ENCODE data around the gene ST7. TPM values are rescaled to one million over a fixed set of nuclear protein-coding genes. Genes with fewer than 3 reads are reported as not detected.
A peak's percentile ranks its signal among the peaks of the same experiment; 100 is the strongest.

Gene ST7
- total and polyA plus RNA-seq, 2 donors (not counting 1 experiment from before 2014, with no cell fraction given), result 20.0 to 28.6 TPM

- H2AFZ ChIP-seq (ENCODE audit: low read length), result no peak overlapping the region
- H3K9me3 ChIP-seq (ENCODE audit: control insufficient read depth, insufficient read depth, low read depth, low read length), result no peaks in the 10 kb centered on the region
- H4K20me1 ChIP-seq (ENCODE audit: control insufficient read depth, extremely low read depth, insufficient read depth, low read length), result no peaks in the 10 kb centered on the region
- H3K4me1 ChIP-seq (ENCODE audit: control insufficient read depth, extremely low read depth, insufficient read depth, low read length), result peaks cover 3% of the 10 kb centered on the region
- TF ChIP-seq EZH2 (IDR thresholded peaks at IDR 0.05; ENCODE audit: low read length, missing control alignments) (no peak), CTCF (conservative IDR thresholded peaks at IDR 0.05 in 1 of 2, IDR thresholded peaks at IDR 0.05 in 1 of 2; ENCODE audit: low read depth in 1 of 2, low read length in 2 of 2) (no peak)
- no peaks in the 10 kb centered on the region for H3K27me3 ChIP-seq (ENCODE audit: control insufficient read depth, insufficient read depth, low read length)
- H3K9ac ChIP-seq (ENCODE audit: insufficient read depth, low read length), result no peak overlapping the region
- H3K36me3 ChIP-seq (ENCODE audit: control insufficient read depth, insufficient read depth, low read length), result no peaks in the 10 kb centered on the region
- DNase-seq (ENCODE audit: low read depth in 2 of 2), result no peak
- no peak overlapping the region for H3K4me3 ChIP-seq (replicated peaks in 1 of 4; ENCODE audit: control extremely low read depth in 1 of 4, insufficient read depth in 1 of 4, low read depth in 3 of 4, low read length in 4 of 4)
- H3K27ac ChIP-seq (ENCODE audit: insufficient read depth, low read length), result no peak overlapping the region
- H3K4me2 ChIP-seq (ENCODE audit: extremely low read depth, insufficient read depth, low read length), result no peak overlapping the region
- no peaks in the 10 kb centered on the region for H3K79me2 ChIP-seq (ENCODE audit: control insufficient read depth, insufficient read depth, low read length)
Observed at GRCh38 chr7:117194445-117194844, 241.1 kb downstream of the ST7 start.

GRCh38 chr7:117195361-117196029 lies 242.2 kb downstream of the ST7 start:
- Histone ChIP-seq H3K9me3 (ENCODE audit: control insufficient read depth, insufficient read depth, low read depth, low read length) (no peaks in the 10 kb centered on the region), H2AFZ (ENCODE audit: low read length) (no peak overlapping the region), H3K36me3 (ENCODE audit: control insufficient read depth, insufficient read depth, low read length) (no peaks in the 10 kb centered on the region), H3K27ac (ENCODE audit: insufficient read depth, low read length) (no peak overlapping the region), H3K27me3 (ENCODE audit: control insufficient read depth, insufficient read depth, low read length) (no peaks in the 10 kb centered on the region), H3K79me2 (ENCODE audit: control insufficient read depth, insufficient read depth, low read length) (no peaks in the 10 kb centered on the region), H3K9ac (ENCODE audit: insufficient read depth, low read length) (no peak overlapping the region), H4K20me1 (ENCODE audit: control insufficient read depth, extremely low read depth, insufficient read depth, low read length) (no peaks in the 10 kb centered on the region), H3K4me2 (ENCODE audit: extremely low read depth, insufficient read depth, low read length) (no peak overlapping the region), H3K4me1 (ENCODE audit: control insufficient read depth, extremely low read depth, insufficient read depth, low read length) (peaks cover 3% of the 10 kb centered on the region), H3K4me3 (replicated peaks in 1 of 4; ENCODE audit: control extremely low read depth in 1 of 4, insufficient read depth in 1 of 4, low read depth in 3 of 4, low read length in 4 of 4) (no peak overlapping the region)
- peak in 1 of 2 donors; percentile 36 for DNase-seq (ENCODE audit: low read depth in 2 of 2)
- TF ChIP-seq CTCF (conservative IDR thresholded peaks at IDR 0.05 in 1 of 2, IDR thresholded peaks at IDR 0.05 in 1 of 2; ENCODE audit: low read depth in 1 of 2, low read length in 2 of 2) (no peak), EZH2 (IDR thresholded peaks at IDR 0.05; ENCODE audit: low read length, missing control alignments) (no peak)

GRCh38 chr7:117200132-117200531 lies 246.8 kb downstream of the ST7 start:
- no peak overlapping the region for H3K4me2 ChIP-seq (ENCODE audit: extremely low read depth, insufficient read depth, low read length)
- H3K27me3 ChIP-seq (ENCODE audit: control insufficient read depth, insufficient read depth, low read length), result no peaks in the 10 kb centered on the region
- H3K4me1 ChIP-seq (ENCODE audit: control insufficient read depth, extremely low read depth, insufficient read depth, low read length), result no peaks in the 10 kb centered on the region
- H3K9me3 ChIP-seq (ENCODE audit: control insufficient read depth, insufficient read depth, low read depth, low read length), result no peaks in the 10 kb centered on the region
- no peak overlapping the region for H2AFZ ChIP-seq (ENCODE audit: low read length)
- H4K20me1 ChIP-seq (ENCODE audit: control insufficient read depth, extremely low read depth, insufficient read depth, low read length), result no peaks in the 10 kb centered on the region
- no peak for DNase-seq (ENCODE audit: low read depth in 2 of 2)
- no peak overlapping the region for H3K4me3 ChIP-seq (replicated peaks in 1 of 4; ENCODE audit: control extremely low read depth in 1 of 4, insufficient read depth in 1 of 4, low read depth in 3 of 4, low read length in 4 of 4)
- H3K9ac ChIP-seq (ENCODE audit: insufficient read depth, low read length), result no peak overlapping the region
- no peak for TF ChIP-seq CTCF (conservative IDR thresholded peaks at IDR 0.05 in 1 of 2, IDR thresholded peaks at IDR 0.05 in 1 of 2; ENCODE audit: low read depth in 1 of 2, low read length in 2 of 2)
- no peak for TF ChIP-seq EZH2 (IDR thresholded peaks at IDR 0.05; ENCODE audit: low read length, missing control alignments)
- H3K27ac ChIP-seq (ENCODE audit: insufficient read depth, low read length), result no peak overlapping the region
- no peaks in the 10 kb centered on the region for H3K79me2 ChIP-seq (ENCODE audit: control insufficient read depth, insufficient read depth, low read length)
- no peaks in the 10 kb centered on the region for H3K36me3 ChIP-seq (ENCODE audit: control insufficient read depth, insufficient read depth, low read length)

All from fibroblast of lung (primary cell).